Pancreas (tissue), 10 donors: ENCODE measurements around the gene MRPL36. TPM values are rescaled to one million over a fixed set of nuclear protein-coding genes. Genes with fewer than 3 reads are reported as not detected.

ENCODE experiments used
- ATAC-seq, 4 donors: fragments of 200-7000 bp; cut with Tn5 transposase; one replicate each; pipeline versions ENCODE4 v1.8.0 to v1.9.1; 2020; ENCODE audit warnings: mild to moderate bottlenecking in 4 of 4, moderate library complexity in 4 of 4
- DNase-seq, 6 donors: peaks; one replicate each; pipeline ENCODE4 v3.0.0-alpha.2; 2020
- FAIRE-seq: peaks from 2 replicates; lab custom pipeline; 2012; peaks lifted over from hg19 to GRCh38; lab: Jason Lieb, UNC
- H3K27ac ChIP-seq, 4 donors: fragments of 200-600 bp; sonication (generic); 1 replicate in 3 of 4; 2 replicates in 1 of 4; pipeline versions ENCODE4 v1.5.0 to v1.8.0; 2020
- H3K27me3 ChIP-seq, 4 donors: fragments of 200-600 bp; one replicate each; pipeline ENCODE4 v1.8.0; 2021
- H3K36me3 ChIP-seq, 3 donors: fragments of 200-600 bp; sonication (generic) in 1 of 3; one replicate each; pipeline versions ENCODE4 v1.5.0 to v1.8.0; 2020 to 2021
- H3K4me1 ChIP-seq, 3 donors: fragments of 200-600 bp; one replicate each; pipeline ENCODE4 v1.8.0; 2021
- H3K4me3 ChIP-seq, 4 donors: fragments of 200-600 bp; sonication (generic) in 2 of 4; one replicate each; pipeline versions ENCODE4 v1.5.0 to v1.8.0; 2020 to 2021
- H3K9me3 ChIP-seq, 4 donors: fragments of 200-600 bp; one replicate each; pipeline ENCODE4 v1.8.0; 2021
- WGBS, 2 donors: extraction: QIAGEN DNeasy Blood & Tissue Kit; methylation state at CpG; one replicate each; pipeline ENCODE4 v1.1.7; 2013; 5-methylcytosine and 5-hydroxymethylcytosine counted together
- intact Hi-C, 3 donors: fragments of 100-400 bp; cut with DNase I; formaldehyde crosslinking; loops; one replicate each; pipeline versions ENCODE4 v1.11.1 to v1.14.2; 2022
- polyA plus RNA-seq, 2 donors: library from polyadenylated mRNA; stranded (reverse); fragments of 200-250 nt; gene quantifications; one replicate each; pipeline ENCODE4 v1.2.3, GENCODE V29; 2013
- total RNA-seq, 6 donors: library from RNA; stranded (reverse); fragmentation: NEBNext Ultra II Directional in 4 of 6; extraction: Animal tissue kit (Norgen Biotek cat#: 25700) in 4 of 6; gene quantifications; one replicate each; pipeline versions ENCODE4 v1.2.1 to v1.2.4, GENCODE V29; 2021 to 2023
- TF ChIP-seq, protein P1 (sequence below), 4 donors: fragments of 200-600 bp; sonication (generic) in 3 of 4; IDR thresholded peaks; one replicate each; pipeline versions ENCODE4 v1.5.0 to v1.8.0; 2021; ENCODE audit warnings: antibody characterized with exemption in 4 of 4
- donor health status: healthy with polysubstance abuse.
- donor health status: DM: no; HTN: no; CAD: no; lungs with moderate emphysema.
- donor health status: DM: no; HTN: no; CAD: no.
- donor health status: control.
- donor health status: control.
- donor health status: Bipolar disorder and iron deficiency.
- donor health status: DM: yes; HTN: yes; CAD: no.
- donor health status: DM: no; HTN: no; CAD: no.
- donor health status: DM: no; HTN: no; CAD: no.
- donor health status: DM: yes; HTN: yes; CAD: no.

The MRPL36 gene
- total and polyA plus RNA-seq, 8 donors = 13.1 to 48.0 (median 16.1) TPM

DNA sequence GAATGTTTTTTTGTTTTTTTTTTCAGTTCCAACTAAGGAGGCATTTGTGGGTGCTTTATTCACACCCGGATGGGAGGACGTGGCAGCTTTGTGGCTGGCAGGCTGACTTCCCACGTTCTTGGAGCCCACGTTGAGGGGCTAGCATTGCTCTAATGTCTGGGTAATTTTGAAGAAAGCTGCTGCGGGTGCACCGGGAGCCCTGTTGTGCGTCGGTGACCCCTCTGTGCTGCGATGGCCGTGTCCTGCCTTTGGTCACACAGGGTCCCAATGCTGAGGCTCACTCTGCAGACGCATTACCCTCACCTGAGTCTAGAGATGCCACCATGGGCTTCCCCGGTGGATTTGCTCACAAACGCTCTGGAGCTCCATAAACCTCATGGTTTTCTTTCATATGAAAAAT, 35.8 kb upstream of the MRPL36 start:
- DNase-seq = no peak
- no peak for FAIRE-seq
- Histone ChIP-seq H3K27me3 (peaks cover 0 to 4% (median 0%) of the 10 kb centered on the region in 4 donors), H3K9me3 (no peaks in the 10 kb centered on the region), H3K4me1 (no peaks in the 10 kb centered on the region), H3K4me3 (no peak overlapping the region), H3K27ac (no peak overlapping the region), H3K36me3 (no peaks in the 10 kb centered on the region)
- no peak for ATAC-seq
- TF ChIP-seq, protein P1, sequence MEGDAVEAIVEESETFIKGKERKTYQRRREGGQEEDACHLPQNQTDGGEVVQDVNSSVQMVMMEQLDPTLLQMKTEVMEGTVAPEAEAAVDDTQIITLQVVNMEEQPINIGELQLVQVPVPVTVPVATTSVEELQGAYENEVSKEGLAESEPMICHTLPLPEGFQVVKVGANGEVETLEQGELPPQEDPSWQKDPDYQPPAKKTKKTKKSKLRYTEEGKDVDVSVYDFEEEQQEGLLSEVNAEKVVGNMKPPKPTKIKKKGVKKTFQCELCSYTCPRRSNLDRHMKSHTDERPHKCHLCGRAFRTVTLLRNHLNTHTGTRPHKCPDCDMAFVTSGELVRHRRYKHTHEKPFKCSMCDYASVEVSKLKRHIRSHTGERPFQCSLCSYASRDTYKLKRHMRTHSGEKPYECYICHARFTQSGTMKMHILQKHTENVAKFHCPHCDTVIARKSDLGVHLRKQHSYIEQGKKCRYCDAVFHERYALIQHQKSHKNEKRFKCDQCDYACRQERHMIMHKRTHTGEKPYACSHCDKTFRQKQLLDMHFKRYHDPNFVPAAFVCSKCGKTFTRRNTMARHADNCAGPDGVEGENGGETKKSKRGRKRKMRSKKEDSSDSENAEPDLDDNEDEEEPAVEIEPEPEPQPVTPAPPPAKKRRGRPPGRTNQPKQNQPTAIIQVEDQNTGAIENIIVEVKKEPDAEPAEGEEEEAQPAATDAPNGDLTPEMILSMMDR (IDR thresholded peaks at IDR 0.05) = no peak
- intact Hi-C loops = no loop called here
- 77 to 86% methylated on average over 13 of the region's 13 CpGs for WGBS, 2 donors

DNA sequence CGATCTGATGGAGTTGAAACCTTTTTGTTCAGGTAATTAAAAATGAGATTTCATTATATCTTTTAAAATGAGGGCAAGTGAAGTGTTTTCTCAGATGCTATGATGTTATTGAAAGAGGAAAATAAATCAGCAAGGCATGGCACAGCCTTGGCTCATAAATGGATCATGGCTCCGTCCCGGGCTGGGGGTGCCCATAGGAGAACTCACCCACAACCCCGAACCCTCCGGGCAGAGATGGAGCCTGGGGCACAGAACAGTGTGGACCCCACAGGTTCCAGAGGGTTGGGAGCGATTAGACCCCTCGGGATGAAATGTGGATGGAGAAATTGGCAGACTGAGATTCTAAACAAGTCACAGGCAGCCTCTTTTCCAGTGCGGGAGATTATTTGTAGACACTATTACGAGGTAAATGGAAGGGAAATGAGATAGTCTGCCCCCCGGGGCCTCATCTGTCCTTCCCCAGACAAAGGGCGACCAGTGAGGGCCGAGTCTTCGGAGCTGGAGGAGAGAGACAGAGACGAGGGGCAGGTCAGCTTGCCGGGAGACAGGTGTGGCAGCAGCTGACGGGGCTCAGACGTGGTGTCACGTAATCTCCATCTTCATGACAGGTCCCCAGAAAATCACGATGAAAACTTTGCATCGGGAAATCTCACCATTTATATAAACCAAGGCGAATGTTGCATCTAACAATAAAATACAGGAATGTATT, 35.2 kb upstream of the MRPL36 start:
- DNase-seq (no peak), ATAC-seq (no peak), FAIRE-seq (no peak)
- no peaks in the 10 kb centered on the region for H3K4me1 ChIP-seq
- H3K9me3 ChIP-seq = no peaks in the 10 kb centered on the region
- H3K27ac ChIP-seq = no peak overlapping the region
- TF ChIP-seq, protein P1 (IDR thresholded peaks at IDR 0.05) = no peak
- intact Hi-C loops = no loop called here
- WGBS, 2 donors = 59 to 68% methylated on average over 21 of the region's 21 CpGs
- no peaks in the 10 kb centered on the region for H3K36me3 ChIP-seq
- H3K4me3 ChIP-seq = no peak overlapping the region
- no peaks in the 10 kb centered on the region for H3K27me3 ChIP-seq

DNA sequence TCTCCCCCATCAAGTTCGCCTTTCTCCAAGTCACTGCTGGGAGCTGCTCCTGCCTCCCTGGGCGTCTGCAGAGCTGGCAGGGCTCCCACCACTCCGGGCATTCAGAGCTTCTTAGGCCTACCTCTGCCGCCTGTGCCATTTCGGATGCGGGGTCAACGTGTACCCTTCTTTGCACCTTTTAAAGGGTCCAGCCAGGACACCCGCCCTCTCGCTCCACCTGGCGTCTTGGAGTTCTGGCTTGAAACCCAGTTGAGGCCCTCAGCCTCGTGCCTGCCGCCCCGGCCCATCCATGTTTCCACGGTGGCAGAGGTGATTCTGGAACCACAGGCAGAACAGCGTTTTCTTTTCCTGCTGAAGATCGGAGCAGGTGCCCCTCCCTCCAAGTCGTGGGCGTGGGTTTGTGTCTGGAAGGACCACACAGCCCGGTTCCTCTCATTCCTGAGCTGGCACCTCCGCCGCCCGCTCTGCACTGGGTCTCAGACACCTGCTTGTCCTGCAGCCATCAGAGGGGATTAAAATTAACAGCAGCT, 34.5 kb upstream of the MRPL36 start:
- 74 to 79% methylated on average over 22 of the region's 22 CpGs for WGBS, 2 donors

DNA sequence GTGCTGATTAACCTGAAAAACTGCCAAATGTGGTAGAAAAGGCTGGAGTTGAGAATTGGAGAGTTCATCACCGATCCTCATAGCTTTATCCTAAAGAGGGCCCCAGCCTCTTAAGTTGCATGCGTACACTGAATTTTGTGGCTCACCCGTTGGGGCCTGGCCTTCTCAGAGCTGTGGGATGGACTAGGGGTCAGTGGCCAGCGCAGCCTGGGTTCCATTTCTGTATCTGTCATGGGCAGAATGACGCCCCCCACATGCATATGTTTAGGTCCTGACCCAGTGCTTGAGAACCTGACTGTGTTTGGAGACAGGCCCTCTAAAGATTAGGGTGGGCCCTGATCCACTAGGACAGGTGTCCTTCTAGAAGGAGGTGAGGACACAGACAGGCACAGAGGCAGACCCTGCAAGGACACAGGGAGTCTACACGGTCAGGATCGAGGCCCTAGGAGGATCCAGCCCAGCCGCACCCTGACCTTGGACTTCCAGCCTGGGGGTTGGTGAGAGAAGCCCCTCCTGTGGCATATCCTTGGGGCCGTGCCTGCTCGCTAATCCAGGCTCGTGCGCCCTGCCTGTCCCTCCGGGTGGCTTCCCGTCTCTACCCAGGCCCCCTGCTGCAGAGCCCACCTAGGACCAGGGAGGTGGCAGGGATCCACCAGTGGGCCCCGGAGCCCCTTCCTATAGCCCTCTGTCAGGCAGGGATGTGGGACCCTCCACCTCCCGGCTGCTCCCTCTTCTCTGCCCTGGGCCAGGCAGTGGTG, 33.8 kb upstream of the MRPL36 start:
- H3K9me3 ChIP-seq = no peaks in the 10 kb centered on the region
- no peaks in the 10 kb centered on the region for H3K27me3 ChIP-seq
- H3K36me3 ChIP-seq = no peaks in the 10 kb centered on the region
- no peaks in the 10 kb centered on the region for H3K4me1 ChIP-seq
- 66 to 81% methylated on average over 15 to 16 of the region's 16 CpGs for WGBS, 2 donors
- no peak for FAIRE-seq
- no peak overlapping the region for H3K4me3 ChIP-seq
- ATAC-seq = no peak
- DNase-seq = no peak
- intact Hi-C loops = no loop called here
- TF ChIP-seq, protein P1 (IDR thresholded peaks at IDR 0.05) = no peak
- no peak overlapping the region for H3K27ac ChIP-seq

More for the DNA sequence above, 34.5 kb upstream of the MRPL36 start:
- intact Hi-C loops = no loop called here
- Histone ChIP-seq H3K27me3 (no peaks in the 10 kb centered on the region), H3K27ac (no peak overlapping the region), H3K36me3 (no peaks in the 10 kb centered on the region), H3K9me3 (no peaks in the 10 kb centered on the region), H3K4me3 (no peak overlapping the region), H3K4me1 (no peaks in the 10 kb centered on the region)
- ATAC-seq = no peak
- no peak for FAIRE-seq
- TF ChIP-seq, protein P1 (IDR thresholded peaks at IDR 0.05) = no peak
- no peak for DNase-seq
